ENCODE results near the gene HLA-DQB1. TPM values are rescaled to one million over a fixed set of nuclear protein-coding genes. Genes with fewer than 3 reads are reported as not detected.

The HLA-DQB1 gene
- total and polyA plus RNA-seq, 2 of the 13 experiments (the other 11 are each of a cell fraction or from before 2014, with no cell fraction given) = not detected

GRCh38 chr6:32625137-32625536, 41.3 kb downstream of the HLA-DQB1 start:
- 3% methylated on average over 5 of the region's 5 CpGs for WGBS (ENCODE audit: low lambda C conversion rate)
- intact Hi-C loops (cut with micrococcal nuclease; ENCODE audit: unreplicated experiment) = no loop called here
- Histone ChIP-seq H3K9ac (ENCODE audit: insufficient read depth, low read depth, low read length) (no peak overlapping the region), H3K4me2 (ENCODE audit: low read depth, low read length) (no peak overlapping the region), H3K27me3 (ENCODE audit: control insufficient read depth in 1 of 2, insufficient read depth in 2 of 2, low read length in 2 of 2) (no peaks in the 10 kb centered on the region; a peak in 1 of 5 replicates), H4K20me1 (ENCODE audit: insufficient read depth, low read length) (no peaks in the 10 kb centered on the region), H3K9me3 (ENCODE audit: low read length) (no peaks in the 10 kb centered on the region), H2AFZ (ENCODE audit: low read length) (no peak overlapping the region), H3K36me3 (replicated peaks in 1 of 2; ENCODE audit: control insufficient read depth in 1 of 2, insufficient read depth in 2 of 2, low read length in 2 of 2) (no peaks in the 10 kb centered on the region), H3K4me3 (replicated peaks in 1 of 3; ENCODE audit: insufficient read depth in 1 of 3, low read depth in 2 of 3, low read length in 3 of 3) (no peak overlapping the region), H3K4me1 (ENCODE audit: insufficient read depth, low read length) (no peaks in the 10 kb centered on the region), H3K27ac (ENCODE audit: extremely low read length, insufficient read depth, low read length) (no peak overlapping the region), H3K79me2 (ENCODE audit: insufficient read depth, low read length) (no peaks in the 10 kb centered on the region)
- no peak for DNase-seq (ENCODE audit: low spot score)
- no peak for TF ChIP-seq IRX3 (CRISPR knock-in tag; IDR thresholded peaks at IDR 0.05; ENCODE audit: borderline replicate concordance, low read depth)
- no peak for TF ChIP-seq ZMAT5 (CRISPR knock-in tag; IDR thresholded peaks at IDR 0.05; ENCODE audit: borderline replicate concordance, low read depth)
- TF ChIP-seq, protein P1, sequence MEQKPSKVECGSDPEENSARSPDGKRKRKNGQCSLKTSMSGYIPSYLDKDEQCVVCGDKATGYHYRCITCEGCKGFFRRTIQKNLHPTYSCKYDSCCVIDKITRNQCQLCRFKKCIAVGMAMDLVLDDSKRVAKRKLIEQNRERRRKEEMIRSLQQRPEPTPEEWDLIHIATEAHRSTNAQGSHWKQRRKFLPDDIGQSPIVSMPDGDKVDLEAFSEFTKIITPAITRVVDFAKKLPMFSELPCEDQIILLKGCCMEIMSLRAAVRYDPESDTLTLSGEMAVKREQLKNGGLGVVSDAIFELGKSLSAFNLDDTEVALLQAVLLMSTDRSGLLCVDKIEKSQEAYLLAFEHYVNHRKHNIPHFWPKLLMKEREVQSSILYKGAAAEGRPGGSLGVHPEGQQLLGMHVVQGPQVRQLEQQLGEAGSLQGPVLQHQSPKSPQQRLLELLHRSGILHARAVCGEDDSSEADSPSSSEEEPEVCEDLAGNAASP (CRISPR knock-in tag; IDR thresholded peaks at IDR 0.05; ENCODE audit: borderline replicate concordance) = no peak
- TF ChIP-seq ZNF562 (CRISPR knock-in tag; IDR thresholded peaks at IDR 0.05; ENCODE audit: borderline replicate concordance) = no peak
- TF ChIP-seq, protein P2, sequence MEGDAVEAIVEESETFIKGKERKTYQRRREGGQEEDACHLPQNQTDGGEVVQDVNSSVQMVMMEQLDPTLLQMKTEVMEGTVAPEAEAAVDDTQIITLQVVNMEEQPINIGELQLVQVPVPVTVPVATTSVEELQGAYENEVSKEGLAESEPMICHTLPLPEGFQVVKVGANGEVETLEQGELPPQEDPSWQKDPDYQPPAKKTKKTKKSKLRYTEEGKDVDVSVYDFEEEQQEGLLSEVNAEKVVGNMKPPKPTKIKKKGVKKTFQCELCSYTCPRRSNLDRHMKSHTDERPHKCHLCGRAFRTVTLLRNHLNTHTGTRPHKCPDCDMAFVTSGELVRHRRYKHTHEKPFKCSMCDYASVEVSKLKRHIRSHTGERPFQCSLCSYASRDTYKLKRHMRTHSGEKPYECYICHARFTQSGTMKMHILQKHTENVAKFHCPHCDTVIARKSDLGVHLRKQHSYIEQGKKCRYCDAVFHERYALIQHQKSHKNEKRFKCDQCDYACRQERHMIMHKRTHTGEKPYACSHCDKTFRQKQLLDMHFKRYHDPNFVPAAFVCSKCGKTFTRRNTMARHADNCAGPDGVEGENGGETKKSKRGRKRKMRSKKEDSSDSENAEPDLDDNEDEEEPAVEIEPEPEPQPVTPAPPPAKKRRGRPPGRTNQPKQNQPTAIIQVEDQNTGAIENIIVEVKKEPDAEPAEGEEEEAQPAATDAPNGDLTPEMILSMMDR (CRISPR knock-in tag; IDR thresholded peaks at IDR 0.05) = no peak
- TF ChIP-seq ZGPAT (CRISPR knock-in tag; IDR thresholded peaks at IDR 0.05) = no peak
- TF ChIP-seq HMG20A (CRISPR knock-in tag; IDR thresholded peaks at IDR 0.05; ENCODE audit: borderline replicate concordance) = no peak
- TF ChIP-seq KDM3A (CRISPR knock-in tag; IDR thresholded peaks at IDR 0.05; ENCODE audit: low read depth) = no peak
- CTCF ChIA-PET (ENCODE audit: low intra/inter-chr PET ratio, low total read pairs) = no interaction called here
- POLR2A ChIA-PET = no interaction called here
- ATAC-seq = no peak
- in situ Hi-C loops (cut with HindIII; ENCODE audit: extremely low pct_ligation_motif_present, low pct_unique_long_range_greater_than_20kb) = no loop called here
- no TSS peak for BruUV-seq (replicated peaks)
- no peak for FAIRE-seq

Data from HepG2 (cell line).